ENCODE data around the gene DHX57. TPM values are rescaled to one million over a fixed set of nuclear protein-coding genes. Genes with fewer than 3 reads are reported as not detected.
"Not testable (repeated sequence)": the region's sequence is repeated elsewhere in the genome, so short reads cannot be mapped to it uniquely, and the experiment has no call there.

The DHX57 gene
- total RNA-seq, 1 donor from 2014 or later = 27.0 TPM

- no peak overlapping the region for H3K4me3 Mint-ChIP-seq (ENCODE audit: unreplicated experiment)
- H3K27me3 Mint-ChIP-seq (ENCODE audit: unreplicated experiment) = peaks cover 4% of the 10 kb centered on the region
- no peak for TF ChIP-seq CTCF (IDR thresholded peaks at IDR 0.05; ENCODE audit: unreplicated experiment)
- no peaks in the 10 kb centered on the region for H3K36me3 Mint-ChIP-seq (ENCODE audit: low read depth, unreplicated experiment)
- H3K9me3 Mint-ChIP-seq (ENCODE audit: unreplicated experiment) = no peaks in the 10 kb centered on the region
- H3K4me1 Mint-ChIP-seq (ENCODE audit: unreplicated experiment) = no peaks in the 10 kb centered on the region
- no peak for DNase-seq (ENCODE audit: low spot score)
- no peak overlapping the region for H3K27ac Mint-ChIP-seq (ENCODE audit: unreplicated experiment)
These were observed 81.3 kb downstream of the DHX57 start for GRCh38 chr2:38794235-38794946.

- H3K36me3 Mint-ChIP-seq (ENCODE audit: low read depth, unreplicated experiment) = no peaks in the 10 kb centered on the region
- DNase-seq (ENCODE audit: low spot score) = no peak
- H3K27me3 Mint-ChIP-seq (ENCODE audit: unreplicated experiment) = peaks cover 4% of the 10 kb centered on the region
- H3K9me3 Mint-ChIP-seq (ENCODE audit: unreplicated experiment) = no peaks in the 10 kb centered on the region
- H3K27ac Mint-ChIP-seq (ENCODE audit: unreplicated experiment) = no peak overlapping the region
- H3K4me1 Mint-ChIP-seq (ENCODE audit: unreplicated experiment) = no peaks in the 10 kb centered on the region
- no peak overlapping the region for H3K4me3 Mint-ChIP-seq (ENCODE audit: unreplicated experiment)
- TF ChIP-seq CTCF (IDR thresholded peaks at IDR 0.05; ENCODE audit: unreplicated experiment) = no peak
These were observed 82.2 kb downstream of the DHX57 start for GRCh38 chr2:38793511-38793910.

DNA sequence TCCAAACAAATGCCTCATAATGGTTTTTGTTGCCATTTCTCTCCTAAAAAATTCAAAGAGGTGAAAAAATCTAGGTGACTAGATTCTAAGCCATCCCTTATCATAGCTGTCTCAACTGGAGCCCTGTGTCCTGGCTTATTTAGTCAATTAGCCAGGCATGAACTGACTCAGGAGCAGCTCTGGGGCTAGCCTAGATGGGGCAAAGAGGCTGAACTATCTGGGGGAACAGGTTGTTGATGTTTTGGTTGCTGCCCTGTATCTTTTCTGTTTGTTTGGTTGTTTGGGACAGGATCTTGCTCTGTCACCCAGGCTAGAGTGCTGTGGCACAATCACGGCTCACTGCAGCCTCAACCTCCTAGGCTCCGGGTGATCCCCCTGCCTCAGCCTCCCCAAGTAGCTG lies 83.0 kb downstream of the DHX57 start:
- Mint-ChIP-seq H3K27ac (ENCODE audit: unreplicated experiment) (no peak overlapping the region), H3K4me3 (ENCODE audit: unreplicated experiment) (no peak overlapping the region), H3K4me1 (ENCODE audit: unreplicated experiment) (no peaks in the 10 kb centered on the region), H3K36me3 (ENCODE audit: low read depth, unreplicated experiment) (no peaks in the 10 kb centered on the region), H3K27me3 (ENCODE audit: unreplicated experiment) (peaks cover 4% of the 10 kb centered on the region), H3K9me3 (ENCODE audit: unreplicated experiment) (no peaks in the 10 kb centered on the region)
- no peak for DNase-seq (ENCODE audit: low spot score)
- TF ChIP-seq CTCF (IDR thresholded peaks at IDR 0.05; ENCODE audit: unreplicated experiment) = no peak

DNA sequence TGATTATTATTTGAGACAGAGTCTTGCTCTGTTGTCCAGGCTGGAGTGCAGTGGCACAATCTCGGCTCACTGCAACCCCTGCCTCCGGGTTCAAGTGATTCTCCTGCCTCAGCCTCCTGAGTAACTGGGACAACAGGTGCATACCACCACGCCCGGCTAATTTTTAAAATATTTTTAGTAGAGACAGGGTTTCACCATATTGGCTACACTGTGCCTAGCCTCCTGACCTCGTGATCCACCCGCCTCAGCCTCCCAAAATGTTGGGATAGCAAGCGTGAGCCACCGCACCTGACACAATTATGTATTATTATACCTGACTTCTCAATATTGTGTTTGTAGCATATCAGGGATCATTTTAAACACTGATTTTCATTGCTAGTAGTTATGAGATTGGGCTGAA lies 83.4 kb downstream of the DHX57 start:
- not testable (repeated sequence) for H3K27ac Mint-ChIP-seq (ENCODE audit: unreplicated experiment); DNase-seq (ENCODE audit: low spot score); H3K9me3 Mint-ChIP-seq (ENCODE audit: unreplicated experiment); H3K4me1 Mint-ChIP-seq (ENCODE audit: unreplicated experiment); H3K36me3 Mint-ChIP-seq (ENCODE audit: low read depth, unreplicated experiment); H3K4me3 Mint-ChIP-seq (ENCODE audit: unreplicated experiment); H3K27me3 Mint-ChIP-seq (ENCODE audit: unreplicated experiment)

DNA sequence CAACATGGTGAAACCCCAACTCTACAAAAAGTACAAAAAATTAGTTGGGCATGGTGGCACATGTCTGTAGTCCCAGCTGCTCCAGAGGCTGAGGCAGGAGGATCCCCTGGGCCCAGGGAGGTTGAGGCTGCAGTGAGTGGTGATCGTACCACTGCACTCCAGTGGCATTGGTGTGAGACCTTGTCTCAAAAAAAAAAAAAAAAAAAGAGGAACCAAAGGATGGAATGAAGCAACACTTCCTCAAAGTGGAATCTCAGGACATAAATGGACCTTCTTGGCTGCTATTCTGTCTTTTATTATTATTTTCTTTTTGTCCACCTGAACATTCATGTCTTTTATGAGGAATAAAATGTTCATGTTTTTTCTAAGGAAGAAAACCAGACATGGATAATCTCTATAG lies 84.0 kb downstream of the DHX57 start:
- Mint-ChIP-seq H3K9me3 (ENCODE audit: unreplicated experiment) (no peaks in the 10 kb centered on the region), H3K4me1 (ENCODE audit: unreplicated experiment) (no peaks in the 10 kb centered on the region), H3K27me3 (ENCODE audit: unreplicated experiment) (peaks cover 4% of the 10 kb centered on the region), H3K4me3 (ENCODE audit: unreplicated experiment) (no peak overlapping the region), H3K27ac (ENCODE audit: unreplicated experiment) (no peak overlapping the region), H3K36me3 (ENCODE audit: low read depth, unreplicated experiment) (no peaks in the 10 kb centered on the region)
- no peak for DNase-seq (ENCODE audit: low spot score)
- TF ChIP-seq CTCF (IDR thresholded peaks at IDR 0.05; ENCODE audit: unreplicated experiment) = no peak

Data from endothelial cell (in vitro differentiated cells).